Inflammatory macrophage treated with lipopolysaccharide for 4 hours (primary cell): ENCODE data around the gene EML1.
"Not testable (repeated sequence)": the region's sequence is repeated elsewhere in the genome, so short reads cannot be mapped to it uniquely, and the experiment has no call there.

ENCODE experiments used
- DNase-seq: peaks from one replicate; pipeline ENCODE4 v3.0.0-alpha.2; 2020

EML1 gene

DNA sequence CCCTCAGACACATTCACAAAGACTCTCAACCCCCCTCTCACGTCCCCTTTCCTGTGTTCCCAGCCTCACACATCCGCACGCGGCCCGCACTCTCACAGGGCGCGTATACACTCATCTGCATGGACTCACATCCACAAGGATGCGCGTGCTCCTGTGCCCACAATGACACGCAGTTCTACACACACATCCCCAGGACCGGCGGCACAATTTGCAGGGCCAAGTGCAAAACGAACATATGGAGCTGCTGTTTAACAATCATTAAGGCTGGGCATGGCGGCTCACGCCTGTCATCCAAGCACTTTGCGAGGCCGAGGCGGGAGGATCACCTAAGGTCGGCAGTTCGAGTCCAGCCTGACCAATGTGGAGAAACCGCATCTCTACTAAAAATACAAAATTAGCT is 36.4 kb upstream of the EML1 start:
- DNase-seq: no peak

DNA sequence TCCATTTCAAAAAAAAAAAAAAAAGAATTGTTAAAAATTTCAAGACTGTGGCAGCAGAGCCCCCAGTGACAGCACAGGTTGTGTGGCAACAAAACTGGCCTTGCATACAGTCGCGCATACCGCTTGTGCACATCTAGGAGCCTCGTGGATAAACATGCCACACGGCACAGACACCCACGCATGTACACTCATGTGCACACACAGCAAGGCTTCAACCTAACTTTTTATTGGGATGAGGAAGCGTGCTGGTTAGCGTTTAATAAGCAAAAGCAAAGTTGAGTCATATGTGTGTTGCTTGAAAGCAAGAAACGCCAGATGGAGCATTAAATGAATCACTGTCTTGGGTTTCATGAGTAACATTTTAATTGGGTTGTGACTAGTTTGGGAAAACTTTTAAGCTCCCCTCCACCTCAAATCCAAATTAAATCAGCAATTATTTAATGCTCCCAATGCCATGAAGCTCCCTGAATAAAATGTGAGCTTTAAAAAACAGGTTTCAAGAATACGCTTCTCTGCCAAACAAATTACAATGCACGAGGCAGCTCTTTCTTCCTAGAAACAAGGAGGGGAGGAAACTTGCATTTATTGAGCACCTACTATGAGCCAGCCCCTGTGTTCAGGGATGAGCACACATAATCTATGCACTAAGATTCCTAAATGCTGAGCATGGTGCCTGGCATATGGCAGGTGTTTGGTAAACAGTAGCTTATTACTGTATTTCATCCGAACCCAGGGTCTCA is 35.7 kb upstream of the EML1 start:
- no peak for DNase-seq

DNA sequence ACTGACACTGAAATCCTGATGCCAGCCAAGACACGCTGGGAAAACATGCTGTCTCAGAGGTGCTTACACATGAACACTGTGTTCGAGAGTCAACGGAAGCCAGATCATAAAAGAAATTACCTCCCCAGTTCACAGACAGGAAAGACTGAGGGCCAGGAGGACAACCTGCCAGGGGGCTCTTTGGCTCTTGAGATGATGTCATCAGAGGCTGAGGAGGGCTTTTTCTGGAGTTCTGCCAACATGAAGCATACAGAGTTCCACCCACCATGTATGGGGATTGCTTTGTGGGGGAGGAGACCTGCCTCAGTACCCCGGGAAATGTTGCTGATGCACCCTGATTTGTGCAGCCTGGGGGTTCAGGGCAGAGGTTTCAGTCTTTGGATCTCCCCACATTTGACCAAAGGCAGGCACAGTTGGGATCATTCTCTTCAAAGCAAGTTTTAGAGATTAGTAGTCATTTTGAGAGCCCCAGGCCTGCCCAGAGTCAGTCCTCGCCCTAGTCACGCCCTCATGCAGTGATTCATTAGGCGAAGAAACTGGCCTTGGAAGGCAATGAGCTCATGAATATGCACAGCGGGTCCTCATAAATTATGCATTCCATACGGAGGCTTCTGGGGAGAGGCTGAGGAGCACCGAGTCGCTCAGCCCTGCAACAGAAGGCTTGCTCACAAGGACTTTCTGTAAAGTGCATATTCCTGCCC is 34.9 kb upstream of the EML1 start:
- no peak for DNase-seq

DNA sequence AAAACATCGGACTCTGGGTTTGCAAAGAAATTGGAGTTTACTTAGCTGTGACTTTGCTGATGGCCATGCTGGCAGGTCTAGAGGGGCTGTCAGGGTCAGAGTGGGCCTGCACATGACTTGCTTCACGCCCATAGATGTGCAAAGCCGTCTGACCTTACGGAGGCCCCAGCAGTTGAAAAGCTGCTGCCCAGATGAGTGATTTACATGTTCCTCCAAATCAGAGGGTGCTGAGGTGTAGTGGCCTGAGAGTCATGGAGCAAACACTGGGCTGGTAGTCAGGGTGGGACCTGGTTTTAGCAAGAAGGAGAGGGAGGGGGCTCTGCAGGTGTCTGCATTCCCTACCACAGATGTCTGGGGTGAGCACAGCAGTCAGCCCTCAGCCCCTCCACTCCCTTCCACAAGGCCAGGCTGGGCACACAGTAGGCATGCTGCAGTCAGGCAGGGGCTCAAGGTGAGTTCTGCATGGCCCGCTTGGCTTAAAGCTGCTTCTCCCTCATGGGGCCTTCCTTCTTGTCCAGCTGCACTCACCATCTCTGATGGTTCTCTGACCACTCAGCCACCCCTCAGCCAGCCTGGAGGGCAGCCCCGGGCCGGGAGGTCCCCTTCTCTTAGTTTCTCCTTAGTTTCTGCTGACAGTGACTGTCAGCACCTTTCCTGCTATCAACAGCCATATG is 34.2 kb upstream of the EML1 start:
- DNase-seq: no peak

DNA sequence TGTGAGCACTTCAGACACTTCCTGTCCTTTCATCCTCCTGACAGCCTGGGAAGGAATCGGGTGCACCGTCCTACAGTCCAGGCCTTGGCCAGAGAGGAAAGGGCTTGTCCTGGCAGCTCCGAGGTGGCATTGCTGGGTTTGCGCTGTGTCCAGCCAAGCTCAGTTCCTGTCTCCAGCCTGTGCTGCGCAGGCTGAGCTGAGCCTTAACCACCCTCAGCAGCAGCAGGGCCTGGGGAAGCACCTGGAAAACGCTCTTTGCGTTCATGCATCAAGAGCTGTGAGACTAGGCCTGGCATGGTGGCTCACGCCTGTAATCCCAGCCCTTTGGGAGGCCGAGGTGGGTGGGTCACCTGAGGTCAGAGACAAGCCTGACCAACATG is 33.7 kb upstream of the EML1 start:
- DNase-seq: no peak

DNA sequence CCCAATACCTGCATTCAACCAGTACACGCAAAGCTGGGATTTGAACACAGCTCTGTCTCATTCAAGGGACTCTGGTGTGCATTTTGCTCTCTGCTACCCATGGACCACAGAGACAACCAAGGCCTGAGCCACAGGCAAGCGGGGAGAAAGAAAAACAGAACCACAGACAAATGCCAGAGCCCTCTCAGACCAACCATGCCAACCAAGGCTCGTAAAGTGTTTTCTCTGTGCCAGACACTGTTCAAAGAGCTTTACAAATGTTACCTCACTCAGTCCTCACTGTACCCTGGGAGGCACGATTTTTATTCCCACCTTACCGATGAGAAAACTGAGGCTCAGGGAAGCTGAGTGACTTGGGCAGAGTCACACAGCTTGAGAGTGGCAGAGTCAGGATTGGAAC is 32.4 kb upstream of the EML1 start:
- DNase-seq: no peak

DNA sequence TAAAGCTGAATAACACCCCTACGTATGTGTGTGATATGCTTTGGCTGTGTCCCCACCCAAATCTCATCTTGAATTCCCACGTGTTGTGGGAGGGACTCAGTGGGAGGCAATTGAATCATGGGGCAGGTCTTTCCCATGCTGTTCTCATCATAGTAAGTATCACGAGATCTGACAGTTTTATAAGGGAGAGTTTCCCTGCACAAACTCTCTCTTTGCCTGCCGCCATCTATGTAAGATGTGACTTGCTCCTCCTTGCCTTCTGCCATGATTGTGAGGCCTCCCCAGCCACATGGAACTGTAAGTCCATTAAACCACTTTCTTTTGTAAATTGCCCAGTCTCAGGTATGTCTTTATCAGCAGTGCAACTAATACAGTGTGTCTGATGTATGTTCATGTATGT is 30.3 kb upstream of the EML1 start:
- not testable (repeated sequence) for DNase-seq

DNA sequence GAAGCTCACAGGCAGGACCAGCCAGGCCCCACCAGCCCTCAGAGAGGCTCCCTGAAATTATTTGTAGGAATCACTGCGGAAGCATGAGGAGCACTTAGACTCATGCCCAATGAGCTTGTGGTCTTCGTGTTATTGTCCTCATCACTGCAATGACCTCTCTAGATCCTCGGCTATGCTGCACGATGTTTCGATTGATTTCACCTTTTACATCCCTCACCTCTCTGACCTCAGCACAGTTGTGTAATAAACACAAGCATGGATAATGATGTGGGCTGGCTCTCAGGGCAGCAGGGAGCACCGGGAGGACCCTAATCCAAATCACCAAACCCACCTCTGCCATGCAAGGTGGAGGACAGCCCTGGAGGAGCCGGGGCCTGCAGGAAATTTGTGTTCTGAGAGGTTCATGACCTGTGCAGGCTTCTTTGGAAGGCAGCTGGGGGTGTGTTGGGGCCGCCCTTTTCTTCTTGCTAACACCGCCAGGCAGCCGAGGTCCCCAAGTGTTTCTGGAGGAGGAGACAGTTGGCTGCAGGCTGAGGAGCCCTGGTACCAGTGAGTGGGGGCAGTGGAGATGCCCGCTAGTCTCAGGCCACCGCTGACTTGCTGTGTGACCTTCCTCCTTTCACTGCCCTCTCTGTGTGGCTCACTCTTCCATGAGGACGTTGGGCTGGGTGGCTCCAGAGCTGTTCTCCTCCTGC is 29.5 kb upstream of the EML1 start:
- no peak for DNase-seq

DNA sequence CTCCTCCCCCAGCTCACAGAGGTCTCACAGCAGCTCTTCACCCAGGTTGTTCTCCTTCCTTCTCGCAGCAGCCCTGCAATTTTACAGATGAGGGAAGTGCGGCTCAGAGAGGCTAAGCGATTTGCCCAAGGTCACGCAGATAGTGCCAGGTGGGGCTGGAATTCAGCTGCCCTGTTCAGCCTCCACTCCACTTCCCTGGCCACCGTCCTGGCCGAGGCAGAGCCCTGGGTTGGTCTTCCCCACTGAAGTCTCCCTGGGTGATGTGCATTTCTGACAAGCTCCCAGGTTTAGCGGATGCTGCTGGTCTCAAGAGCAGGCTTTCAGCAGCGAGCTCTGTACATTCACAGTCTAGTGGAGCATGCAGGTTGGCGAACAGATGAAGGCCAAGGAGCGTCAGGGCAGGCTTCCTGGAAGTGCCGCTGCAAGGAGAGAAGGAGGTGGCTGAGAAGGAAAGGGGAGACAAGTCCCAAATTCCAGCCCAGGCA is 28.9 kb upstream of the EML1 start:
- DNase-seq: no peak

DNA sequence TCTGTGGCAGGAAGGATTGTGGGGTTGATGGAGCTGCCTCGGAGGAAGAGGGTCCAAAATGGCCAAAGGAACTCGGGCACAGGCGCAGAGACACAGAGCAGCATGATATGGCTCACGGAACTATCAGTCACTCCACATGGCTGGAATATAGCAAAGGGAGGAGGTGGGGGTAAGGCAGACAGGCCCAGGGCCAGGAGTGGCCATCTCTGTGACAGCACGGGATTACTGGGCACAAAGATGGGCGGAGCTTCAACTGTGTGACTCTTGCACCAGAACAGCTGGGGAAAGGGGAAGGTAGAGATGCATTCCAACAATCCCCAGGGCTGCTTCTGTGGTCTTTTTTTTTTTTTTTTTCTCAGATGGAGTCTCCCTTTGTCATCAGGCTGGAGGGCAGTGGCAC is 24.8 kb upstream of the EML1 start:
- no peak for DNase-seq

DNA sequence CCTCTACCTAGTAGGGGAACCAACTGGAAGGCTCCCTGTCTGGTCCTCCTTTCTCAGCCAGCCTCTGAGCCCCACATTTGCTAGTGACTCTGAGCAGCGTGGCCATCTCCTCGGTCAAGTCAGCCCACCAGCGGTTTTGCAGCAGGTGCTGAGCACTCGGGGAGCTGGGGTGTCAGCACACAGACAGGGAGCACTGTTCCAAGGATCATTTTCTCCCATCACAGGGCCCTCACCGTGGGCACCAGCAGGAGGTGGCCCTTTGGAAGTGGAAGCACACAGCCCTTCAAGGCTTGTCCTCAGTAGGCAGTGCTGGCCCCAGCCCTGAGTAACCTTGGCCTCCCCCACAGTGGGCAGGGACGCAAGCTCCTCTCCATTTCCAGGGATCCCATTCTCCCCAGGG is 24.1 kb upstream of the EML1 start:
- DNase-seq: no peak

DNA sequence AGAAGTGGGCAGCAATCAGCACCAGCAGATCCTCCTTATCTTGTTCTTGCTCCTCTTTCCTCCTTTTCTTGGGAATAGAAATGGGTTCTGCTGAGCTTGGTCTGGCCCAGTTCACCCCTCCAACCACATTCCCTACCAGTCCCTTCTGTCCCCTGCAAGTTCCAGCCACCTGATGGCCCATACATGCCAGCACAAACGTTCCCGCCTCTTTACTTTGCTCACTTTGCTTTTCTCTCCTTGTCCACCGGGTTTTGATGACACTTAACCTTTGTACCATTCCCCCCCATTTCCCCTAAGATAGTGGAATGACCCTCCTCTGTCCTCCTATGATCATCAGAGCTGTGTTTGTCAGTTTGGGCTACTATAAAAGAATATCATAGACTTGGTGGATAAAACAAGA is 23.4 kb upstream of the EML1 start:
- DNase-seq: no peak

DNA sequence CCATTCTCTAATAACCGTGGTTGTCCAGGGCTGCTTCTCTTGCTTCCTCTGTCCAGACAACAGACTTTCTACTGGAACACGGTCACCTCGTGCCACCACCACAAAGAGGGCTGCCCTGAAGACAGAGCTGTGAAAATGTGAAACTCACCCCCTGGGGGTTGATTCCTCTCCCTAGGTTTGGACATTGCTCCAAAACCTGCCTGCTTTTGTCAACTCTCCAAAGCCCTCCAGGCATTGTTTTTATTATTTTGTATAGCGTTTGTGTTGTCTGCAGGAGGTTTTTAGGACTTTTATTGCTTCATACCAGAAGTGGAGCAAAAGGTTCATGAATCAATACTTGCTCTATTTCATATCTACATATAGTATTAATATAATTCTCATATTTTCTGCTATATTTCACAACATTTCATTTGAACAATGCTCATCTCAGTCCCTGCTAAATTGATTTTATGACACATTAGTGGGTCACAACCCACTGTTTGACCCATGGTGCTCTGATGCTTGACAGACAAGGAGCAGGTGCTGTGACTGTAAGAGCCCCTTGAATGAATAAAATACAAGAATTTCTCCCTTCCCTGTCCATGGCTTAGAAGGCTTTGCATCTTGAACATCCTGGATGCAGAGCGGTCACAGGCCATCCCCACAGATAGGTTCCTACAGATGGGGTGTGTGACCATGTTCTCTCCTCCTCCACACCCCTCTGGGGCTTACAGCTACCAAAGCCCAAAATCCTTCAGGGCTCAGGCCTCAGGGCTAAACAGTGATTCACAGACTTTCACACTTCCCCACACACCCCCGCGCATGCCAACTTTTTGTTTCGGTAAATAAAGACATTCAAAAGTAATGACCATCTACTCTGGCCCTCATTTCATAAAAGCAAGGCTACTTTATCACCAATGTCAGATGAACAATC is 20.6 kb upstream of the EML1 start:
- no peak for DNase-seq

DNA sequence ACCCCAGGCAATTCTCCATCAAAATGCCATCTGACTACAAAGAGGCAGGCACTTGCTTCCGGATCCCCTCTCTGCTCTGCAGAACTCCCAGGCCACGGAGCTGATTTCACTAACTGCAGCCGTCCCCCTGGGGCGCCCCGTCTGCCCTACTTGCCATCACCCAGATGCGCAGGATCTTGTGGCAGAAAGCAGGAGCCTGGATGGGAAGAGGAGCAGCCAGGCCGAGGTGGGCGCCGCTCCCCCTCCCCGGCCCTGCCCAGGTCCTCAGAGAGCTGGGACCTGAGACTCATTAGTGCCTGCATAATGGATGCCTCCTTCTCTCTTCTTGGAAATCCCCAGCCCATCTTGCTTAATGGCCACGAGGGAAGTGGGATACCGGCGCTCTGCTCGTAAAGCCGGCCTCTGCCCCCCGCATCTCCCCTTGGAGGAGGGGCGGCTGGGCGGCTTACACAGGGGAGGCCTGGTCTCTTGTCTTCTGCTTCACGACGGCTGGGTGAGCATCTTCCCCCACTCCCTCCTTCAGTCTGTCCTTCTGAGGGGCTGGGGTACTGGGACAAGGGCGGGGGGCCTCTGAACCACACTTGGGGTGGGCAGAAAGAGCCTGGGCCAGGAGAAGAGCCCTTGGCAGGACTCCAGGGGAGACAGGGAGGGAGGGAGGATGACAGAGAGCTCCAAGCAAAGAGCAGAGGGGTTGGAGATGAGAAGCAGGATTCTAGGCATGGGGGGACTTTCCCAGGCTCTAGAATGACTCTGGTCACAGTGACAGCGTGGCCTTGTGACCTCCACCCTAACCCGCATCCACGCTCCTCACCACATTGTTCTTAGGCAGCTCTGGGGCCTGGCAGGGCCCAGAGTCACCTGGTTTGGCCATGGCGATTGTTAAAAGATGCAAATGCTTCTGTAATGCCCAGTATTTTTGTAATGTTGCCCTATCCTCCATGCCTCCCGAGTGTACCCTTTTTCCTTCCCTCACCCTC is 19.4 kb upstream of the EML1 start:
- no peak for DNase-seq

DNA sequence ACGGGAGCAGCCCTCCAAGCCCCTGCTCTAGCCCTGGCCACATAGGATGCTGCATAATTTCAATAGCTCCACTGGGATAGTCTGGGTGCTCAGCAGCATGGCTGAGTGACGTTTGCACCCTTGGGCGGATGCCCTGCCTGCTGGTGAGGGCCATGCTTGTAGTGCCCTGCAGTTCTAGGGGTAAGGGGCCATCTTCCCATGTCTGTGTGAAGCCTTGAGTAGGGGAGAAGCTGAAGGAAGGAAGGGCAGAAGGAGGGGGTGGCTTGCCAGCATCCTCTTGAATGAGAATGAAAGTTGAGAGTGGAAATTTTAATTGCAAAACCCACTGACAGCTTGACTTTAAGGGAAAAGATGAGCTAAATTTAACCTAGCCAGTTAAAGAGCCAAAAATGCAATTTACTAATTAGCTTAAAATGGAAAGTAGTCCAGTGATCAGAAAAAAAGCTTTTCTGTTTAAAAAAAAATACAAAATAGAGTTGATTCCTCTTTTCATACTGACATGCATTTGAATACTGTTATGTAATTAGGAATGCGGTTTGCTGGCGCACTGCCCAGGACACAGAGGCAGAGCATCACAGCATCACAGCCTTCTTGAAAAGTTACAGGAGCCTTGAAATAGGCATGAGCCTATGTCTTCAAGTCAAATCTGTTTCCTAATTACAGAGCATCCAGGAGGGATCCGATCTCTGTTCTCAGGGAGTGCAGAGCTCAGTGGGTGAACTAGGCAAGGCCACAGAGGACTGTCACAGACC is 18.5 kb upstream of the EML1 start:
- DNase-seq: peak; percentile 1

DNA sequence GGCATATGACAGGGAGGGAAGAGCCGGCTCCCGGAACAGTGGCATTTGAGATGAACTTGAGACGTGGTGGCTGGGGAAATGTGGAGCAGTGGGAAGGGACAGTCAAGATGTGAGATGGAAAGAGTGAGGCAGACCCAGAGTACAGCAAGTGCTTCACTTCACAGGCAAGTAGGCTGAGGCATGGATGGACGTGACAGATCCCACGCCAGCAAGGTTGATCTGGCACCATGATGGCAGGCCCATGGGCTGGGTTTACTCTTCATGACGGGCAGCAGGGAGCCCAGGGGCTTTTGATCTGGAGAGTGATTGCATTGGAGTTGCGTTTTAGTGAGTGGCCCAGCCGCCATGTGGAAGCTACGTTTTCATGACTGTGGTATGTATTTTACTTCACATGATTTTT is 17.9 kb upstream of the EML1 start:
- DNase-seq: no peak

DNA sequence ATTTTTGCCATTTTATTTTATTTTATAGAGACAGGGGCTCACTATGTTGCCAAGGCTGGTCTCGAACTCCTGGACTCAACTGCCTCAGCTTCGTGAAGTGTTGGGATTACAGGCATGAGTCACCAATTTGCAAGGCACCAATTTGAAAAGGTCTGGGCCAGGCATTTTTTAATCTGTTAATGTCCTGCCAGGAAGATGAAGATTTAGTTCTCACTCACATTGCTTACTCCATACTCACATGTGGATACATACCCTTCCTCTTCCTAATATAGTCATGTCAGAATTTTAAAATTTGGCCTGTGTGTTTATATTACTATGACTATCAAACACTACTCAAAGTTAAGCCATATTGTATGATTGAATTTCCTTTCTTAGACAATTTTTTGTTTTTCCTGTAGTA is 15.3 kb upstream of the EML1 start:
- no peak for DNase-seq

DNA sequence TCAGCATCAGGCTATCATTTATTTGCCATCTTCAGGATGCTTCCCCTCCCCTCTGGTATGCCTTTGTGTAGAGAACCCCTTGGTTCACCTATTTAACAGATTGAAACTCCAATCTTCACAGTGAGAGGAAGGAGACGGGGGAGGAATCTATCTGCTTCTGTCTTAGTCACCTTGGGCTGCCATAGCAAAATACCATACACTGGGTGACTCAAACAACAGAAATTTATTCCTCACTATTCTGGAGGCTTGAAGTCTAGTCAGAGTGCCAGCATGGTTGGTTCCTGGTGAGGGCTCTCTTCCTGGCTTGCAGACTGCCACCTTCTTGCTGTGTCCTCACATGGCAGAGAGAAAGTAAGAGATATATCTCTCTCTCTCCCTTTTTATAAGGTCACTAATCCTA is 13.5 kb upstream of the EML1 start:
- no peak for DNase-seq

DNA sequence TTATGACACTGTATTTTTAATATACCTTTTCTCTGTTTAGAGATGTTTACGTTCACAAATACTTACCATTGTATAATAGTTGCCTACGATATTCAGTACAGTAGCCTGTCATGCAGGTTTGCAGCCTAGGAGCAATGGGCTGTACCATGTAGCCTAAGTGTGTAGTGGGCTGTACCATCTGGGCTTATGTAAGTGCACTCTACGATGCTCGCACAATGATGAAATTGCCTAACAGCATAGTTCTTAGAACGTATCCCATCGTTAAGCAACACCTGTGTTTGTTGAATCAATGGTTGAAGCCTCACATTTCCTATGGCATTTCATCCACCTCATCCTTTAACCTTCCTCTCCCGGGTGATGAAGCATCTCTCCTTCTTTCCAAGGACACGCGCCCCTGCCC is 12.5 kb upstream of the EML1 start:
- no peak for DNase-seq

DNA sequence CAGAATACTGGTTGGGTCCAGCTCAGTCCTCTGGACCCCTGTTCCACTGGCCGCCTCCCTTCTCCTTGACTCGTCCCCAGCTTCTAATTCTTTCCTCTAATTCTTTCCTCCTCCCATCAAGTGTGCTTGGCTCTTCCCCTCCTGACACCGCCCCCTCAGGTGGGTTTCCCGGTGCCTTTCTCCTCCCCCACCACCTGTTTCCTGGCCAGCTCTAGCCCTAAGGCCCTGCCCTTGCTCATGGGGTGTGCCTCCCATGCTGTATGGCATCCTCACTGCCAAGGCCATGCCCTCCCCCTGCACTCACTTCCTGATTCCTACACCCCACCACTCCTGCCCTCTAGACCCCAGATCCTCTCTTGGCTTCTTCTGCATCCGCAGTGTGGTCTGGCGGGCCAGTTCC is 12.1 kb upstream of the EML1 start:
- DNase-seq: no peak
